H1 (cell line): ENCODE data around the gene SCP2. TPM values are rescaled to one million over a fixed set of nuclear protein-coding genes. Genes with fewer than 3 reads are reported as not detected.

Source experiments
- CTCF ChIA-PET: fragments of 300-600 bp; sonication (Branson Sonifier 250); formaldehyde crosslinking; loops from one replicate; lab custom pipeline; 2021; ENCODE audit not compliant: partially characterized antibody; lab: Charles Lee
- POLR2A ChIA-PET: fragments of 300-600 bp; sonication (Branson Sonifier 250); formaldehyde crosslinking; loops from one replicate; lab custom pipeline; 2021; ENCODE audit warnings: inconsistent platforms; ENCODE audit not compliant: partially characterized antibody; lab: Charles Lee
- DNase-seq, 2 experiments: peaks; one replicate each; pipeline versions ENCODE4 v3.0.0 to v3.0.0-alpha.2; 2010 to 2022; ENCODE audit warnings: low spot score in 2 of 2, low read depth in 1 of 2, mixed read lengths in 1 of 2
- FAIRE-seq: peaks from 2 replicates; lab custom pipeline; 2011; peaks lifted over from hg19 to GRCh38; lab: Jason Lieb, UNC
- H2AFZ ChIP-seq: 2 replicates; pipeline ENCODE4 v1.8.1; 2012; ENCODE audit warnings: low read length, inconsistent platforms
- H2AK5ac ChIP-seq: 2 replicates; pipeline ENCODE4 v1.6.1; 2013; ENCODE audit warnings: low read depth, low read length
- H2BK120ac ChIP-seq: replicated peaks from 2 replicates; pipeline ENCODE3; 2013; ENCODE audit warnings: low read depth, low read length, inconsistent platforms
- H2BK12ac ChIP-seq: 2 replicates; pipeline ENCODE4 v1.6.1; 2013; ENCODE audit warnings: low read depth, low read length
- H2BK15ac ChIP-seq: 2 replicates; pipeline ENCODE4 v1.6.1; 2013; ENCODE audit warnings: low read length
- H2BK20ac ChIP-seq: 2 replicates; pipeline ENCODE4 v1.6.1; 2013; ENCODE audit warnings: low read length
- H2BK5ac ChIP-seq: 2 replicates; pipeline ENCODE4 v1.6.1; 2013; ENCODE audit warnings: low read depth, low read length
- H3K14ac ChIP-seq: 2 replicates; pipeline ENCODE4 v1.6.1; 2013; ENCODE audit warnings: inconsistent platforms; ENCODE audit not compliant: insufficient read length
- H3K18ac ChIP-seq: 2 replicates; pipeline ENCODE4 v1.6.1; 2013; ENCODE audit warnings: low read length; ENCODE audit errors: extremely low read depth
- H3K23ac ChIP-seq: 2 replicates; pipeline ENCODE4 v1.6.1; 2013; ENCODE audit warnings: inconsistent platforms; ENCODE audit not compliant: insufficient read length
- H3K23me2 ChIP-seq: 2 replicates; pipeline ENCODE4 v1.6.1; 2013; ENCODE audit warnings: low read depth, low read length
- H3K27ac ChIP-seq: 2 replicates; pipeline ENCODE4 v1.6.1; 2011; ENCODE audit warnings: low read depth, low read length, inconsistent platforms
- H3K27me3 ChIP-seq, 4 experiments: replicated peaks in 1 of 4; 1 replicate in 1 of 4; 2 replicates in 3 of 4; pipeline versions ENCODE4 v1.6.1 to v1.8.1; 2011 to 2013; ENCODE audit warnings: low read length in 3 of 4, mild to moderate bottlenecking in 3 of 4, inconsistent platforms in 2 of 4, mixed read lengths in 2 of 4, moderate library complexity in 1 of 4; ENCODE audit not compliant: control insufficient read depth in 3 of 4, insufficient read depth in 3 of 4; ENCODE audit errors: extremely low read depth in 1 of 4
- H3K36me3 ChIP-seq, 4 experiments: 2 replicates each; pipeline versions ENCODE4 v1.6.1 to v1.8.1; 2011 to 2013; ENCODE audit warnings: mild to moderate bottlenecking in 4 of 4, low read length in 3 of 4, moderate library complexity in 2 of 4, control low read depth in 1 of 4, inconsistent platforms in 1 of 4; ENCODE audit not compliant: insufficient read depth in 4 of 4, control insufficient read depth in 2 of 4
- H3K4ac ChIP-seq: replicated peaks from 2 replicates; pipeline ENCODE3; 2013; ENCODE audit warnings: low read length, low read depth, mixed read lengths, inconsistent platforms; ENCODE audit not compliant: insufficient read length
- H3K4me1 ChIP-seq, 4 experiments: replicated peaks in 1 of 4; 1 replicate in 1 of 4; 2 replicates in 3 of 4; pipeline versions ENCODE4 v1.6.1 to v1.8.1; 2011 to 2013; ENCODE audit warnings: low read length in 3 of 4, inconsistent platforms in 2 of 4, mixed read lengths in 1 of 4; ENCODE audit not compliant: insufficient read depth in 4 of 4, control insufficient read depth in 3 of 4
- H3K4me2 ChIP-seq, 2 experiments: 2 replicates each; pipeline versions ENCODE4 v1.6.1 to v1.8.1; 2011 to 2013; ENCODE audit warnings: low read depth in 2 of 2, low read length in 2 of 2, control low read depth in 1 of 2, inconsistent platforms in 1 of 2, mild to moderate bottlenecking in 1 of 2; ENCODE audit not compliant: insufficient read depth in 1 of 2
- H3K4me3 ChIP-seq, 4 experiments: fragments of 200-600, 300-600 bp in 1 of 4; sonication (generic), shearing (Covaris generic), sonication (Bioruptor Twin) in 1 of 4; 2 replicates each; pipeline versions ENCODE4 v1.5.1 to v1.8.1; 2011 to 2016; ENCODE audit warnings: low read length in 4 of 4, low read depth in 3 of 4, control low read depth in 2 of 4, inconsistent platforms in 2 of 4, mild to moderate bottlenecking in 2 of 4, mixed read lengths in 1 of 4, moderate library complexity in 1 of 4; ENCODE audit not compliant: insufficient read depth in 2 of 4; ENCODE audit errors: extremely low read depth in 1 of 4
- H3K56ac ChIP-seq: replicated peaks from 2 replicates; pipeline ENCODE3; 2013; ENCODE audit warnings: low read depth, mild to moderate bottlenecking, mixed read lengths, low read length, inconsistent platforms; ENCODE audit not compliant: insufficient read length
- H3K79me1 ChIP-seq: 2 replicates; pipeline ENCODE4 v1.6.1; 2013; ENCODE audit warnings: low read depth, low read length, control low read depth
- H3K79me2 ChIP-seq, 2 experiments: 2 replicates each; pipeline versions ENCODE4 v1.6.1 to v1.8.1; 2012 to 2013; ENCODE audit warnings: low read length in 2 of 2, mild to moderate bottlenecking in 2 of 2, inconsistent platforms in 1 of 2; ENCODE audit not compliant: insufficient read depth in 2 of 2, control insufficient read depth in 1 of 2
- H3K9ac ChIP-seq, 4 experiments: replicated peaks in 1 of 4; 1 replicate in 1 of 4; 2 replicates in 3 of 4; pipeline versions ENCODE4 v1.6.1 to v1.8.1; 2011 to 2013; ENCODE audit warnings: low read depth in 3 of 4, low read length in 3 of 4, control low read depth in 2 of 4, mild to moderate bottlenecking in 2 of 4, moderate library complexity in 2 of 4, inconsistent platforms in 1 of 4; ENCODE audit errors: extremely low read depth in 1 of 4
- H3K9me3 ChIP-seq, 2 experiments: 2 replicates each; pipeline versions ENCODE4 v1.6.1 to v1.8.1; 2012 to 2013; ENCODE audit warnings: mild to moderate bottlenecking in 2 of 2, moderate library complexity in 2 of 2, control low read depth in 1 of 2, inconsistent platforms in 1 of 2, low read depth in 1 of 2, low read length in 1 of 2, mixed read lengths in 1 of 2; ENCODE audit not compliant: insufficient read depth in 2 of 2
- H4K20me1 ChIP-seq, 2 experiments: replicated peaks in 1 of 2; 2 replicates each; pipeline versions ENCODE3 to v1.8.1; 2011 to 2013; ENCODE audit warnings: inconsistent platforms in 2 of 2, low read length in 2 of 2, mild to moderate bottlenecking in 1 of 2; ENCODE audit not compliant: insufficient read depth in 2 of 2, control insufficient read depth in 1 of 2
- H4K5ac ChIP-seq: 2 replicates; pipeline ENCODE4 v1.6.1; 2013; ENCODE audit warnings: low read length, low read depth, mixed read lengths, inconsistent platforms; ENCODE audit not compliant: insufficient read length
- H4K8ac ChIP-seq: 2 replicates; pipeline ENCODE4 v1.8.0; 2013; ENCODE audit warnings: mild to moderate bottlenecking, moderate library complexity, low read length, inconsistent platforms; ENCODE audit not compliant: insufficient read depth; ENCODE audit errors: extremely low read depth
- H4K91ac ChIP-seq: replicated peaks from 2 replicates; pipeline ENCODE3; 2013; ENCODE audit warnings: low read length, mixed read lengths, inconsistent platforms; ENCODE audit not compliant: insufficient read length
- ASH2L ChIP-seq: fragments of 200-600, 300-600 bp; sonication (generic); IDR thresholded peaks from one replicate; pipeline ENCODE4 v1.7.1; 2017; ENCODE audit warnings: low read length
- BRCA1 ChIP-seq: IDR thresholded peaks from 2 replicates; pipeline ENCODE4 v1.6.1; 2012; ENCODE audit warnings: low read depth, low read length, improper control_type of control experiment
- CEBPB ChIP-seq: IDR thresholded peaks from 2 replicates; pipeline ENCODE4 v1.6.1; 2012; ENCODE audit warnings: low read depth, low read length
- EGR1 ChIP-seq: IDR thresholded peaks from 2 replicates; pipeline ENCODE4 v1.6.1; 2011; ENCODE audit warnings: low read depth, low read length, borderline replicate concordance
- FOSL1 ChIP-seq: IDR thresholded peaks from 2 replicates; pipeline ENCODE4 v1.6.1; 2011; ENCODE audit warnings: mild to moderate bottlenecking, low read depth, low read length, moderate library complexity; ENCODE audit not compliant: insufficient read depth
- HDAC6 ChIP-seq: IDR thresholded peaks from one replicate; pipeline ENCODE4 v1.7.1; 2012; ENCODE audit warnings: low read depth, mild to moderate bottlenecking, inconsistent platforms, low read length, moderate library complexity
- MAFK ChIP-seq: IDR thresholded peaks from 2 replicates; pipeline ENCODE4 v1.6.1; 2012; ENCODE audit warnings: low read depth, mild to moderate bottlenecking, improper control_type of control experiment, low read length
- RXRA ChIP-seq: IDR thresholded peaks from 2 replicates; pipeline ENCODE4 v1.6.1; 2011; ENCODE audit warnings: low read depth, mild to moderate bottlenecking, low read length, moderate library complexity; ENCODE audit not compliant: insufficient read depth
- SIX5 ChIP-seq: IDR thresholded peaks from 2 replicates; pipeline ENCODE4 v1.6.1; 2011; ENCODE audit warnings: mild to moderate bottlenecking, low read depth, low read length
- SRF ChIP-seq: IDR thresholded peaks from 2 replicates; pipeline ENCODE4 v1.6.1; 2011; ENCODE audit warnings: mild to moderate bottlenecking, low read depth, low read length, moderate library complexity
- TAF7 ChIP-seq: optimal IDR thresholded peaks from 2 replicates; pipeline ENCODE3; 2011; ENCODE audit warnings: low read depth, mild to moderate bottlenecking, inconsistent platforms, low read length, moderate library complexity, borderline replicate concordance
- TBP ChIP-seq: IDR thresholded peaks from 2 replicates; pipeline ENCODE4 v1.6.1; 2011; ENCODE audit warnings: low read depth, low read length, improper control_type of control experiment
- TCF12 ChIP-seq: IDR thresholded peaks from 2 replicates; pipeline ENCODE4 v1.6.1; 2011; ENCODE audit warnings: low read depth, mild to moderate bottlenecking, low read length
- USF2 ChIP-seq: IDR thresholded peaks from 2 replicates; pipeline ENCODE4 v1.6.1; 2011; ENCODE audit warnings: low read length, improper control_type of control experiment
- WGBS, 2 experiments: shearing (Covaris generic) in 1 of 2; methylation state at CpG; one replicate each; pipeline versions ENCODE4 v1.1.6 to v1.1.7; 2013 to 2015; ENCODE audit warnings: low lambda C conversion rate in 2 of 2, mixed read lengths in 2 of 2, inconsistent platforms in 1 of 2, low coverage in 1 of 2, missing lambda C conversion rate in 1 of 2; ENCODE audit not compliant: insufficient replicate concordance in 2 of 2, insufficient coverage in 1 of 2, insufficient read length in 1 of 2; ENCODE audit errors: extremely low coverage in 1 of 2, missing lambda C conversion rate in 1 of 2; 5-methylcytosine and 5-hydroxymethylcytosine counted together
- polyA plus RNA-seq, 7 experiments: library from polyadenylated mRNA; depleted of rRNA in 3 of 7; stranded (reverse) in 5 of 7; unstranded in 2 of 7; fragments of >200 nt in 5 of 7; fragments of 200-250 nt in 2 of 7; gene quantifications; 1 replicate in 5 of 7; 2 replicates in 1 of 7; 4 replicates in 1 of 7; pipeline versions ENCODE4 v1.2.1 to v1.2.3, GENCODE V29; 2011 to 2013; ENCODE audit warnings: missing spikeins in 2 of 7, mixed read lengths in 2 of 7
- total RNA-seq: library from RNA; stranded (reverse); fragmentation: NEBNext Ultra II Directional; extraction: Animal tissue kit (Norgen Biotek cat#: 25700); gene quantifications from 2 replicates; pipeline ENCODE4 v1.2.1, GENCODE V29; 2021

Gene SCP2
- total and polyA plus RNA-seq, 2 of the 8 experiments (the other 6 are each of a cell fraction or from before 2014, with no cell fraction given) = 20.9 to 54.3 TPM

- Histone ChIP-seq H2BK5ac (no peak overlapping the region), H4K5ac (no peak overlapping the region), H3K18ac (no peak overlapping the region), H4K20me1 (no peaks in the 10 kb centered on the region), H3K4me2 (no peak overlapping the region), H2BK120ac (no peak overlapping the region), H3K36me3 (no peaks in the 10 kb centered on the region), H3K27ac (no peak overlapping the region), H3K9me3 (no peaks in the 10 kb centered on the region), H3K4me3 (no peak overlapping the region), H2AFZ (no peak overlapping the region), H3K14ac (no peak overlapping the region), H3K27me3 (no peaks in the 10 kb centered on the region), H3K23me2 (peaks cover 2% of the 10 kb centered on the region; the same call in 1 of the 2 replicates), H3K79me1 (no peaks in the 10 kb centered on the region), H3K4me1 (peaks cover 0 to under 1% (median 0%) of the 10 kb centered on the region in 4 experiments; a peak in 2 of 7 replicates), H4K8ac (no peak overlapping the region), H2BK15ac (no peak overlapping the region), H3K4ac (no peak overlapping the region), H3K79me2 (no peaks in the 10 kb centered on the region), H4K91ac (no peak overlapping the region), H3K56ac (no peak overlapping the region), H2BK12ac (no peak overlapping the region), H2AK5ac (no peak overlapping the region), H3K9ac (no peak overlapping the region), H3K23ac (no peak overlapping the region), H2BK20ac (no peak overlapping the region)
- no peak for FAIRE-seq
- no peak for DNase-seq
- ChIA-PET CTCF (interaction anchor here (2.4 to 5.9 kb wide), 2 partner anchors 11 to 105 kb away, joined by 11 to 23 read pairs; no protein-coding TSS in a partner anchor), POLR2A (interaction anchor here (1.2 to 1.5 kb wide), 2 partner anchors 16 kb away, joined by 3 to 5 read pairs; no protein-coding TSS in a partner anchor)
- WGBS, 2 experiments = 92% methylated on average over 9 of the region's 9 CpGs; no CpG with 5 or more reads in 1 of the 2 experiments
- no peak for TF ChIP-seq TCF12
- no peak for TF ChIP-seq MAFK
- no peak for TF ChIP-seq USF2
- TF ChIP-seq ASH2L = no peak
- TF ChIP-seq HDAC6 = no peak
- TF ChIP-seq BRCA1 = no peak
- TF ChIP-seq EGR1 = no peak
- TF ChIP-seq CEBPB = no peak
- no peak for TF ChIP-seq SIX5
- TF ChIP-seq TAF7 = no peak
- no peak for TF ChIP-seq SRF
- no peak for TF ChIP-seq RXRA
- TF ChIP-seq TBP = no peak
- no peak for TF ChIP-seq FOSL1
Measured at GRCh38 chr1:53076165-53076564, 149.1 kb downstream of the SCP2 start.
